SK-N-SH (cell line): ENCODE measurements around the gene WDR64. TPM values are rescaled to one million over a fixed set of nuclear protein-coding genes. Genes with fewer than 3 reads are reported as not detected.

Experiments used
- CTCF ChIA-PET: fragments of 300-600, 350-600 bp; formaldehyde crosslinking; extraction: SDS; loops from one replicate; lab custom pipeline; 2021; lab: Yijun Ruan, JAX
- POLR2A ChIA-PET: fragments of 350-600 bp; sonication (Branson Sonifier 250); formaldehyde crosslinking; extraction: SDS; loops from one replicate; lab custom pipeline; 2020; ENCODE audit warnings: antibody characterized with exemption, inconsistent platforms; lab: Yijun Ruan, JAX
- DNase-seq: peaks from one replicate; pipeline ENCODE4 v3.0.0; 2012
- H2AFZ ChIP-seq: fragments of 200-600 bp; sonication (generic); 2 replicates; pipeline ENCODE4 v1.8.1; 2016; ENCODE audit warnings: antibody characterized with exemption, mild to moderate bottlenecking, low read depth
- H3F3A ChIP-seq: fragments of 200-600 bp; sonication (generic); replicated peaks from 2 replicates; pipeline ENCODE3; 2016; ENCODE audit warnings: antibody characterized with exemption, mild to moderate bottlenecking; ENCODE audit not compliant: insufficient read depth
- H3K27ac ChIP-seq, 2 experiments: fragments of 200-500 bp in 1 of 2; fragments of 200-600 bp in 1 of 2; sonication (Bioruptor generic) in 1 of 2; sonication (generic), shearing (Covaris generic) in 1 of 2; 2 replicates each; pipeline versions ENCODE4 v1.5.1 to v1.6.1; 2014 to 2016; ENCODE audit warnings: low read depth in 2 of 2, inconsistent platforms in 1 of 2, low read length in 1 of 2, mild to moderate bottlenecking in 1 of 2, mixed read lengths in 1 of 2
- H3K27me3 ChIP-seq: fragments of 200-600 bp; sonication (generic), shearing (Covaris generic); 2 replicates; pipeline ENCODE4 v1.6.1; 2016; ENCODE audit warnings: mixed run types; ENCODE audit not compliant: insufficient read depth
- H3K36me3 ChIP-seq, 2 experiments: fragments of 200-500 bp in 1 of 2; fragments of 200-600 bp in 1 of 2; sonication (Bioruptor generic) in 1 of 2; sonication (generic) in 1 of 2; replicated peaks in 1 of 2; 2 replicates each; pipeline versions ENCODE3 to v1.5.1; 2014 to 2016; ENCODE audit warnings: low read length in 1 of 2, mild to moderate bottlenecking in 1 of 2; ENCODE audit not compliant: insufficient read depth in 2 of 2, control insufficient read depth in 1 of 2
- H3K4me1 ChIP-seq, 2 experiments: fragments of 200-500 bp in 1 of 2; fragments of 200-600 bp in 1 of 2; sonication (Bioruptor generic) in 1 of 2; sonication (generic), shearing (Covaris generic) in 1 of 2; 2 replicates each; pipeline versions ENCODE4 v1.5.1 to v1.6.1; 2014 to 2016; ENCODE audit warnings: low read depth in 1 of 2, low read length in 1 of 2, mixed run types in 1 of 2; ENCODE audit not compliant: insufficient read depth in 2 of 2, control insufficient read depth in 1 of 2
- H3K4me2 ChIP-seq: fragments of 200-600 bp; sonication (generic), shearing (Covaris generic); 2 replicates; pipeline ENCODE4 v1.6.1; 2017; ENCODE audit warnings: mixed run types
- H3K4me3 ChIP-seq, 2 experiments: fragments of 200-500 bp in 1 of 2; fragments of 200-600 bp in 1 of 2; sonication (Bioruptor generic) in 1 of 2; sonication (generic), shearing (Covaris generic) in 1 of 2; 2 replicates each; pipeline versions ENCODE4 v1.5.1 to v1.8.1; 2014 to 2016; ENCODE audit warnings: low read depth in 2 of 2, inconsistent platforms in 1 of 2, low read length in 1 of 2, mild to moderate bottlenecking in 1 of 2, mixed read lengths in 1 of 2, moderate library complexity in 1 of 2
- H3K79me2 ChIP-seq: fragments of 200-600 bp; sonication (generic); 2 replicates; pipeline ENCODE4 v1.8.1; 2017; ENCODE audit warnings: mild to moderate bottlenecking; ENCODE audit not compliant: insufficient read depth
- H3K9ac ChIP-seq: fragments of 200-600 bp; sonication (generic); 2 replicates; pipeline ENCODE4 v1.6.1; 2017; ENCODE audit warnings: mixed run types
- H3K9me2 ChIP-seq: fragments of 200-600 bp; sonication (generic); 2 replicates; pipeline ENCODE4 v1.6.1; 2017; ENCODE audit warnings: mixed run types
- H3K9me3 ChIP-seq: fragments of 200-600 bp; sonication (generic); 2 replicates; pipeline ENCODE4 v1.6.1; 2017; ENCODE audit warnings: mixed run types, mild to moderate bottlenecking, moderate library complexity
- H4K20me1 ChIP-seq: fragments of 200-600 bp; sonication (generic); 2 replicates; pipeline ENCODE4 v1.6.1; 2017; ENCODE audit warnings: mild to moderate bottlenecking, mixed run types; ENCODE audit not compliant: insufficient read depth
- CHD2 ChIP-seq: fragments of 150-350 bp; IDR thresholded peaks from 2 replicates; pipeline ENCODE4 v1.6.1; 2018; ENCODE audit warnings: low read length; ENCODE audit not compliant: partially characterized antibody
- CTCF ChIP-seq: fragments of 200-600 bp; sonication (generic); IDR thresholded peaks from 2 replicates; pipeline ENCODE4 v1.6.1; 2017; ENCODE audit warnings: antibody characterized with exemption, mild to moderate bottlenecking, moderate library complexity
- EP300 ChIP-seq, 2 experiments: IDR thresholded peaks; 2 replicates each; pipeline versions ENCODE4 v1.4.0 to v1.6.1; 2012; ENCODE audit warnings: borderline replicate concordance in 1 of 2, low read depth in 1 of 2, low read length in 1 of 2
- EZH2phosphoT487 ChIP-seq: fragments of 200-600 bp; sonication (generic); IDR thresholded peaks from 2 replicates; pipeline ENCODE4 v1.6.1; 2017; ENCODE audit warnings: low read depth, mixed run types, mild to moderate bottlenecking, antibody characterized with exemption, moderate library complexity, borderline replicate concordance
- FOSL2 ChIP-seq: IDR thresholded peaks from 2 replicates; pipeline ENCODE4 v1.4.0; 2012; ENCODE audit warnings: low read depth, mild to moderate bottlenecking, moderate library complexity, borderline replicate concordance
- FOXJ3 ChIP-seq: sonication (generic); formaldehyde crosslinking; IDR thresholded peaks from 2 replicates; pipeline ENCODE4 v1.5.1; 2020; ENCODE audit warnings: mild to moderate bottlenecking, missing genetic modification reagents
- GABPA ChIP-seq: IDR thresholded peaks from 2 replicates; pipeline ENCODE4 v1.4.0; 2012; ENCODE audit warnings: low read depth, mild to moderate bottlenecking
- IRF3 ChIP-seq: fragments of 150-350 bp; IDR thresholded peaks from 2 replicates; pipeline ENCODE4 v1.6.1; 2016; ENCODE audit warnings: mild to moderate bottlenecking, low read depth, low read length
- JUND ChIP-seq: IDR thresholded peaks from 2 replicates; pipeline ENCODE4 v1.4.0; 2012
- MAX ChIP-seq: IDR thresholded peaks from 2 replicates; pipeline ENCODE4 v1.4.0; 2012; ENCODE audit warnings: low read depth
- MEF2A ChIP-seq: IDR thresholded peaks from 2 replicates; pipeline ENCODE4 v1.4.0; 2012; ENCODE audit warnings: low read depth, borderline replicate concordance
- RAD21 ChIP-seq: IDR thresholded peaks from 2 replicates; pipeline ENCODE4 v1.6.1; 2012; ENCODE audit warnings: mild to moderate bottlenecking, low read length
- RCOR1 ChIP-seq: fragments of 150-350 bp; IDR thresholded peaks from 2 replicates; pipeline ENCODE4 v1.6.1; 2017; ENCODE audit warnings: antibody characterized with exemption, low read length
- TEAD4 ChIP-seq: IDR thresholded peaks from 2 replicates; pipeline ENCODE4 v1.4.0; 2012; ENCODE audit warnings: mild to moderate bottlenecking, borderline replicate concordance; ENCODE audit not compliant: insufficient read depth
- WGBS: methylation state at CpG from one replicate; pipeline ENCODE4 v1.1.6; 2017; ENCODE audit warnings: low lambda C conversion rate; 5-methylcytosine and 5-hydroxymethylcytosine counted together
- polyA plus RNA-seq, 3 experiments: library from polyadenylated mRNA; depleted of rRNA; stranded (reverse); fragments of >200 nt; gene quantifications; 2 replicates each; pipeline ENCODE4 v1.2.3, GENCODE V29; 2012

WDR64 gene
- polyA plus RNA-seq, 1 of the 3 experiments (the other 2 are of a cell fraction) = not detected

- no peak for TF ChIP-seq EP300 (IDR thresholded peaks at IDR 0.05; ENCODE audit: borderline replicate concordance in 1 of 2, low read depth in 1 of 2, low read length in 1 of 2)
- TF ChIP-seq JUND = no peak
- TF ChIP-seq FOSL2 = no peak
- no peak for TF ChIP-seq CHD2
- TF ChIP-seq FOXJ3 (CRISPR knock-in tag) = no peak
- no peak for TF ChIP-seq RCOR1
- no peak for TF ChIP-seq TEAD4
- TF ChIP-seq, all 33 proteins: peak for 0
Measured at GRCh38 chr1:241765390-241765789, 113.3 kb downstream of the WDR64 start (continued).

- Histone ChIP-seq H3K9me2 (no peaks in the 10 kb centered on the region), H3K4me1 (no peaks in the 10 kb centered on the region; a peak in 1 of 4 replicates), H3F3A (no peaks in the 10 kb centered on the region), H3K9ac (no peak overlapping the region), H4K20me1 (no peaks in the 10 kb centered on the region), H3K27ac (no peak overlapping the region), H3K27me3 (no peaks in the 10 kb centered on the region), H3K36me3 (no peaks in the 10 kb centered on the region), H3K4me2 (no peak overlapping the region), H2AFZ (no peak overlapping the region), H3K9me3 (no peaks in the 10 kb centered on the region), H3K4me3 (no peak overlapping the region), H3K79me2 (no peaks in the 10 kb centered on the region)
- POLR2A ChIA-PET = no interaction called here
- TF ChIP-seq RAD21 (no peak), MEF2A (no peak), TEAD4 (no peak), IRF3 (no peak), GABPA (no peak), EZH2phosphoT487 (no peak), MAX (no peak), CTCF (no peak)
- CTCF ChIA-PET = no interaction called here
- no peak for DNase-seq
- WGBS = 31% methylated on average over 2 of the region's 2 CpGs
Measured at GRCh38 chr1:241767737-241768136, 115.7 kb downstream of the WDR64 start.
